Measurements from ENCODE around the gene TLCD1.

TLCD1 gene

GRCh38 chr17:28746611-28747050, 20.6 kb upstream of the TLCD1 start:
- no peaks in the 10 kb centered on the region for H3K27me3 ChIP-seq (ENCODE audit: control insufficient read depth in 2 of 2, insufficient read depth in 2 of 2, low read length in 2 of 2)
- H3K4me3 ChIP-seq (ENCODE audit: low read length in 2 of 2): peak overlapping the region; percentile 76 to 83
- peak overlapping the region; percentile 70 to 83 for H3K9ac ChIP-seq (ENCODE audit: low read depth in 1 of 2, low read length in 2 of 2)
- H3K36me3 ChIP-seq (ENCODE audit: control insufficient read depth in 2 of 2, insufficient read depth in 2 of 2, low read length in 2 of 2): peaks cover 27 to 34% of the 10 kb centered on the region in 2 donors
- no peaks in the 10 kb centered on the region for H3K9me3 ChIP-seq (ENCODE audit: control insufficient read depth in 2 of 2, low read length in 2 of 2)
- peaks cover 51 to 65% of the 10 kb centered on the region in 2 donors for H3K4me1 ChIP-seq (ENCODE audit: control insufficient read depth in 2 of 2, insufficient read depth in 2 of 2, low read length in 2 of 2)
- peak overlapping the region; percentile 97 to 98 for H3K27ac ChIP-seq (ENCODE audit: low read depth in 2 of 2, low read length in 2 of 2)

GRCh38 chr17:28745786-28746411, 19.9 kb upstream of the TLCD1 start:
- H3K4me3 ChIP-seq (ENCODE audit: low read length in 2 of 2): peak overlapping the region; percentile 76 to 83
- H3K4me1 ChIP-seq (ENCODE audit: control insufficient read depth in 2 of 2, insufficient read depth in 2 of 2, low read length in 2 of 2): peaks cover 57 to 70% of the 10 kb centered on the region in 2 donors
- H3K36me3 ChIP-seq (ENCODE audit: control insufficient read depth in 2 of 2, insufficient read depth in 2 of 2, low read length in 2 of 2): peaks cover 25 to 33% of the 10 kb centered on the region in 2 donors
- peak overlapping the region; percentile 83 to 94 for H3K9ac ChIP-seq (ENCODE audit: low read depth in 1 of 2, low read length in 2 of 2)
- no peaks in the 10 kb centered on the region for H3K9me3 ChIP-seq (ENCODE audit: control insufficient read depth in 2 of 2, low read length in 2 of 2)
- H3K27ac ChIP-seq (ENCODE audit: low read depth in 2 of 2, low read length in 2 of 2): peak overlapping the region; percentile 97 to 98
- no peaks in the 10 kb centered on the region for H3K27me3 ChIP-seq (ENCODE audit: control insufficient read depth in 2 of 2, insufficient read depth in 2 of 2, low read length in 2 of 2)

- H3K9me3 ChIP-seq (ENCODE audit: control insufficient read depth in 2 of 2, low read length in 2 of 2): no peaks in the 10 kb centered on the region
- peak overlapping the region; percentile 76 to 83 for H3K4me3 ChIP-seq (ENCODE audit: low read length in 2 of 2)
- H3K36me3 ChIP-seq (ENCODE audit: control insufficient read depth in 2 of 2, insufficient read depth in 2 of 2, low read length in 2 of 2): peaks cover 21 to 26% of the 10 kb centered on the region in 2 donors
- peak overlapping the region; percentile 83 to 94 for H3K9ac ChIP-seq (ENCODE audit: low read depth in 1 of 2, low read length in 2 of 2)
- H3K27me3 ChIP-seq (ENCODE audit: control insufficient read depth in 2 of 2, insufficient read depth in 2 of 2, low read length in 2 of 2): no peaks in the 10 kb centered on the region
- H3K4me1 ChIP-seq (ENCODE audit: control insufficient read depth in 2 of 2, insufficient read depth in 2 of 2, low read length in 2 of 2): peaks cover 61 to 69% of the 10 kb centered on the region in 2 donors
- peak overlapping the region; percentile 97 to 98 for H3K27ac ChIP-seq (ENCODE audit: low read depth in 2 of 2, low read length in 2 of 2)
Measured at GRCh38 chr17:28744972-28745785, 19.1 kb upstream of the TLCD1 start.

- Histone ChIP-seq H3K36me3 (ENCODE audit: control insufficient read depth in 2 of 2, insufficient read depth in 2 of 2, low read length in 2 of 2) (peaks cover 20 to 22% of the 10 kb centered on the region in 2 donors), H3K4me3 (ENCODE audit: low read length in 2 of 2) (peak overlapping the region; percentile 76 to 83), H3K4me1 (ENCODE audit: control insufficient read depth in 2 of 2, insufficient read depth in 2 of 2, low read length in 2 of 2) (peaks cover 60 to 68% of the 10 kb centered on the region in 2 donors), H3K9ac (ENCODE audit: low read depth in 1 of 2, low read length in 2 of 2) (peak overlapping the region; percentile 83 to 94), H3K9me3 (ENCODE audit: control insufficient read depth in 2 of 2, low read length in 2 of 2) (no peaks in the 10 kb centered on the region), H3K27me3 (ENCODE audit: control insufficient read depth in 2 of 2, insufficient read depth in 2 of 2, low read length in 2 of 2) (no peaks in the 10 kb centered on the region), H3K27ac (ENCODE audit: low read depth in 2 of 2, low read length in 2 of 2) (peak overlapping the region; percentile 97 to 98)
Measured at GRCh38 chr17:28744104-28744971, 18.3 kb upstream of the TLCD1 start.

- Histone ChIP-seq H3K9me3 (ENCODE audit: control insufficient read depth in 2 of 2, low read length in 2 of 2) (no peaks in the 10 kb centered on the region), H3K4me1 (ENCODE audit: control insufficient read depth in 2 of 2, insufficient read depth in 2 of 2, low read length in 2 of 2) (peaks cover 62% of the 10 kb centered on the region in 2 donors), H3K9ac (ENCODE audit: low read depth in 1 of 2, low read length in 2 of 2) (peak within 1 kb of the TSS; percentile 83 to 94), H3K27ac (ENCODE audit: low read depth in 2 of 2, low read length in 2 of 2) (peak within 1 kb of the TSS; percentile 97 to 98), H3K4me3 (ENCODE audit: low read length in 2 of 2) (peak within 1 kb of the TSS; percentile 76 to 83), H3K36me3 (ENCODE audit: control insufficient read depth in 2 of 2, insufficient read depth in 2 of 2, low read length in 2 of 2) (peaks cover 11 to 14% of the 10 kb centered on the region in 2 donors), H3K27me3 (ENCODE audit: control insufficient read depth in 2 of 2, insufficient read depth in 2 of 2, low read length in 2 of 2) (no peaks in the 10 kb centered on the region)
Measured at GRCh38 chr17:28743243-28744103, 17.4 kb upstream of the TLCD1 start, which contains the start of gene TRAF4. TRAF4 (plus strand) TSS chr17:28744011; CDS start chr17:28744113, 102 bp downstream.

GRCh38 chr17:28741358-28742349, 15.6 kb upstream of the TLCD1 start:
- Histone ChIP-seq H3K27ac (ENCODE audit: low read depth in 2 of 2, low read length in 2 of 2) (peak overlapping the region in 1 of 2 donors; percentile 32), H3K4me1 (ENCODE audit: control insufficient read depth in 2 of 2, insufficient read depth in 2 of 2, low read length in 2 of 2) (peaks cover 49% of the 10 kb centered on the region in 2 donors), H3K4me3 (ENCODE audit: low read length in 2 of 2) (no peak overlapping the region), H3K9ac (ENCODE audit: low read depth in 1 of 2, low read length in 2 of 2) (peak overlapping the region; percentile 9 to 47), H3K36me3 (ENCODE audit: control insufficient read depth in 2 of 2, insufficient read depth in 2 of 2, low read length in 2 of 2) (no peaks in the 10 kb centered on the region), H3K27me3 (ENCODE audit: control insufficient read depth in 2 of 2, insufficient read depth in 2 of 2, low read length in 2 of 2) (no peaks in the 10 kb centered on the region), H3K9me3 (ENCODE audit: control insufficient read depth in 2 of 2, low read length in 2 of 2) (no peaks in the 10 kb centered on the region)

GRCh38 chr17:28740406-28741357, 14.6 kb upstream of the TLCD1 start:
- Histone ChIP-seq H3K4me3 (ENCODE audit: low read length in 2 of 2) (no peak overlapping the region), H3K9me3 (ENCODE audit: control insufficient read depth in 2 of 2, low read length in 2 of 2) (no peaks in the 10 kb centered on the region), H3K27ac (ENCODE audit: low read depth in 2 of 2, low read length in 2 of 2) (peak overlapping the region in 1 of 2 donors; percentile 23), H3K4me1 (ENCODE audit: control insufficient read depth in 2 of 2, insufficient read depth in 2 of 2, low read length in 2 of 2) (peaks cover 39% of the 10 kb centered on the region in 2 donors), H3K36me3 (ENCODE audit: control insufficient read depth in 2 of 2, insufficient read depth in 2 of 2, low read length in 2 of 2) (no peaks in the 10 kb centered on the region), H3K9ac (ENCODE audit: low read depth in 1 of 2, low read length in 2 of 2) (no peak overlapping the region), H3K27me3 (ENCODE audit: control insufficient read depth in 2 of 2, insufficient read depth in 2 of 2, low read length in 2 of 2) (no peaks in the 10 kb centered on the region)
